GM12874 (cell line): ENCODE results near the gene PTPRR.

Experiments used
- CTCF ChIP-seq: IDR thresholded peaks from 2 replicates; pipeline ENCODE4 v1.5.1; 2011; ENCODE audit warnings: low read depth, mild to moderate bottlenecking, control low read depth, low read length, moderate library complexity; ENCODE audit not compliant: insufficient read depth

Gene PTPRR

GRCh38 chr12:70829070-70829469, 91.5 kb downstream of the PTPRR start:
- TF ChIP-seq CTCF = no peak

- no peak for TF ChIP-seq CTCF
Observed at GRCh38 chr12:70828351-70828750, 92.2 kb downstream of the PTPRR start.

GRCh38 chr12:70826156-70826555, 94.4 kb downstream of the PTPRR start:
- TF ChIP-seq CTCF = no peak

- TF ChIP-seq CTCF = no peak
Observed at GRCh38 chr12:70824511-70824910, 96.0 kb downstream of the PTPRR start.

GRCh38 chr12:70823182-70823976, 97.2 kb downstream of the PTPRR start:
- TF ChIP-seq CTCF = no peak

- no peak for TF ChIP-seq CTCF
Observed at GRCh38 chr12:70822412-70822811, 98.1 kb downstream of the PTPRR start.

GRCh38 chr12:70815971-70816391, 104.6 kb downstream of the PTPRR start:
- TF ChIP-seq CTCF = no peak
